H1 (cell line): ENCODE results near the gene ENDOD1. TPM values are rescaled to one million over a fixed set of nuclear protein-coding genes. Genes with fewer than 3 reads are reported as not detected.

Experiments used
- GTF2F1 ChIP-seq: IDR thresholded peaks from 2 replicates; pipeline ENCODE4 v1.6.1; 2012; ENCODE audit warnings: low read depth, low read length, improper control_type of control experiment, borderline replicate concordance
- JUND ChIP-seq: IDR thresholded peaks from 2 replicates; pipeline ENCODE4 v1.6.1; 2011; ENCODE audit warnings: mild to moderate bottlenecking, improper control_type of control experiment, low read length
- POLR2A ChIP-seq, 2 experiments: IDR thresholded peaks; 1 replicate in 1 of 2; 2 replicates in 1 of 2; pipeline ENCODE4 v1.6.1; 2011; ENCODE audit warnings: low read depth in 2 of 2, low read length in 2 of 2, mild to moderate bottlenecking in 2 of 2; ENCODE audit errors: control extremely low read depth in 1 of 2
- SIX5 ChIP-seq: IDR thresholded peaks from 2 replicates; pipeline ENCODE4 v1.6.1; 2011; ENCODE audit warnings: mild to moderate bottlenecking, low read depth, low read length
- TAF1 ChIP-seq: IDR thresholded peaks from 2 replicates; pipeline ENCODE4 v1.6.1; 2011; ENCODE audit warnings: mild to moderate bottlenecking, low read depth, low read length
- TAF7 ChIP-seq: optimal IDR thresholded peaks from 2 replicates; pipeline ENCODE3; 2011; ENCODE audit warnings: low read depth, mild to moderate bottlenecking, inconsistent platforms, low read length, moderate library complexity, borderline replicate concordance
- TBP ChIP-seq: IDR thresholded peaks from 2 replicates; pipeline ENCODE4 v1.6.1; 2011; ENCODE audit warnings: low read depth, low read length, improper control_type of control experiment
- YY1 ChIP-seq: IDR thresholded peaks from 2 replicates; pipeline ENCODE4 v1.6.1; 2011; ENCODE audit warnings: low read depth, mild to moderate bottlenecking, low read length
- polyA plus RNA-seq, 7 experiments: library from polyadenylated mRNA; depleted of rRNA in 3 of 7; stranded (reverse) in 5 of 7; unstranded in 2 of 7; fragments of >200 nt in 5 of 7; fragments of 200-250 nt in 2 of 7; gene quantifications; 1 replicate in 5 of 7; 2 replicates in 1 of 7; 4 replicates in 1 of 7; pipeline versions ENCODE4 v1.2.1 to v1.2.3, GENCODE V29; 2011 to 2013; ENCODE audit warnings: missing spikeins in 2 of 7, mixed read lengths in 2 of 7
- total RNA-seq: library from RNA; stranded (reverse); fragmentation: NEBNext Ultra II Directional; extraction: Animal tissue kit (Norgen Biotek cat#: 25700); gene quantifications from 2 replicates; pipeline ENCODE4 v1.2.1, GENCODE V29; 2021

The ENDOD1 gene
- total and polyA plus RNA-seq, 2 of the 8 experiments (the other 6 are each of a cell fraction or from before 2014, with no cell fraction given), result 1.2 to 2.5 TPM

GRCh38 chr11:95144313-95145235, 54.9 kb downstream of the ENDOD1 start (continued):
- no peak for TF ChIP-seq YY1
- TF ChIP-seq JUND, result no peak
- TF ChIP-seq TAF7, result no peak
- no peak for TF ChIP-seq POLR2A (IDR thresholded peaks at IDR 0.05; ENCODE audit: control extremely low read depth in 1 of 2, low read depth in 2 of 2, low read length in 2 of 2)
- no peak for TF ChIP-seq TBP
- TF ChIP-seq GTF2F1, result no peak
- no peak for TF ChIP-seq TAF1
- TF ChIP-seq SIX5, result no peak
